NCI-H82 (cell line): ENCODE measurements around the gene MKRN3.

Experiments
- DNase-seq: peaks from one replicate; lab custom pipeline; 2025; lab: John Stamatoyannopoulos, UW

MKRN3 gene

DNA sequence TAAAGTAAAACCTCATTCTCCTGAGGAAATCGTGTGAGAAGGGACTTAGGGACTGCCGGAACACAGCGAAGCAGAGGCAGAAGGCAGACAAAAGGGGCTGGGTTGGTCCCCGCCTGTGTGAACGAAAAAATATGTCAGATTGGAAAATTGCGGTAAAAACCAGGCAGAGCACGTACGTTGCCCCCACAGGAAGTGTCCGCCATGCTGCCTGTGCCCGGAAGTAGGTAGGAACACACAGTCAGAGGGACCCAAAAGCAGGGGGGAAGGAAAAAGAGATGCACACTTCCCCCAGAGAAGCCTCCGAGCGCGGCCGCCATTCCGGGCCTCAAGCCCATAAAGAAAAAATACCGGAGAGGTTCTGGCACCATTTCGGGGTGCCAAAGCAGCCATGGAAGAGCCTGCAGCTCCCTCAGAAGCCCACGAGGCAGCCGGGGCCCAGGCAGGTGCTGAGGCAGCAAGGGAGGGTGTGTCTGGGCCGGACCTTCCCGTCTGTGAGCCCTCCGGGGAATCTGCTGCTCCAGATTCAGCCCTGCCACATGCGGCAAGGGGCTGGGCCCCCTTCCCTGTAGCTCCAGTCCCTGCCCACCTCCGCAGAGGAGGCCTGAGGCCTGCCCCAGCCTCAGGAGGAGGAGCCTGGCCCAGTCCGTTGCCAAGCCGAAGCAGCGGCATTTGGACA is at the start of gene MKRN3:
Gene MKRN3, plus strand, starts transcription at position 280 of the 676 bp plus-strand sequence. Its CDS starts 109 bp downstream, at position 389.
- peak; percentile 94 for DNase-seq

DNA sequence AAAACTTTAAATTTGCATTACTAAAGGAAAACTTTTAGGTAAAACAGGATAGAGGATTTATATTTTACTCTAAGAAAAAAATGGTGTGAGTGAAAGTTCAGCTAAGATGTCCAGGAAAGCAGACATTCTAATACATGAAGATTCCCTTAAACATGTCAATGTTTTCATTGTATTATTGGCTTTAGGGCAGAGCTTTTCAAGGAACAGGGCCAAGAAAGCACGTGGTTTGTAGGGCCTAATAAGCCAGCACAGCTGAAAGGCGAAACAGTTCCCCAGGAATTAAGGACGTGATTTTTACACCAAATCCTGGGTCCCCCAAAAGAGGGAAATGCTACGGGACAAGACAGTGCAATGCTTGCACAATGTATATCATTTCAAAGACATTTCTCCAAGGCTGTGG is 48.6 kb upstream of the MKRN3 start:
- no peak for DNase-seq

DNA sequence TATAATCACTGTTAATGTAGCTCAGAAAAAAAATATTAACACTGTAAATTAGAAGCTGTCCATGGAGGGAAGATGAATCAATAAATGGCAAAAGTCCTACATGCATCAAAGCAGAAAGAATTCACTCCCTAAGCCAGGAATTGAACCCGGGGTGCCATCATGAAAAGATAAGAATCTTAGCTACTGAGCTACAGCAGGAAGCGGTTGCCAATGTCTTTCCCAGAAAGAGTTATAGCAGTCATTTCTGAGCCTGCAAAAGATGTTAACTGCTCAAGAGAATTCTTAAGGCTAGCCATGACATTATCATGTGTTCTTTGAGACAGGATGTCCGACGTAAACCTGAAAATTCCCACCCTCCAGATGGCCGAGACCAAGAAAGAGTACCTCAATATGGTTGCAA is 47.4 kb upstream of the MKRN3 start:
- no peak for DNase-seq

DNA sequence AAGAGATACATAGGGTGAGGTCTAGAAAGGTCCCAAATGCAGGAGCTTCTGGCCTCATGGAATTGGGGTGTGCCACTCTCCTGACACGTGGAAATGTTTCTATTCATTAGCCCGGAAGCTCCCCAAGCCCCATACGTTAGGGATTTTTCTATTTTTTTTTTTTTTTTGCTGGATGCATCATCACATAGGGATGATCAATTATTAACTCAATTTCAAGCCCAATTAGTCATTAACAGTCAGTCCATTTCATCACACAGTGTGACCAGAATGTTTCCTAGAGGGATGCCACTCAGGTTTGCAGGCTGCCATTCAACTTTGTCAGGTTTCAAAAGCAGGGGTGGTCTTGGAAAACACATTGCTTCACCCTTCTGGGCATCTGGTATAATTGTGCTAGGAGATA is 40.7 kb upstream of the MKRN3 start:
- no peak for DNase-seq

- DNase-seq = peak; percentile 13
Observed at GRCh38 chr15:23529891-23530290, 35.6 kb upstream of the MKRN3 start.

DNA sequence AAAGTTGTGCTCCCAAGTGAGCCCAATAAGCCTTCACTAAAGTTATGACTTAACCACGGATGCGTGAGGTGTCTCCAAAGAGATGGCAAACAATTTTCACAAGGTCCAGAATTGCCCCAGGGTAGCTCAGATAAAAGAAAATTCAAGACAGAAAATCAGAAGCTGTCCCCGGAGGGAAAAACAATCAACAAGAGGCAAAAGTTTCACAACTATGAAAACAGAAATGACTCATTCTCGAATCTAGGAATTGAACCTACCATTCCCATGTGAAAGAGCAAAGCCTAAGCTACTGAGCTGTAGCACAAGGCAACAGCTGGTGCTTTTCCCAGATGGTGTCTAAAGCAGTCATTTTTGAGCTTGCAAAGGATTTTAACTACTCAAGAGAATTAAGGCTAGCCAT is 33.5 kb upstream of the MKRN3 start:
- peak; percentile 94 for DNase-seq

DNA sequence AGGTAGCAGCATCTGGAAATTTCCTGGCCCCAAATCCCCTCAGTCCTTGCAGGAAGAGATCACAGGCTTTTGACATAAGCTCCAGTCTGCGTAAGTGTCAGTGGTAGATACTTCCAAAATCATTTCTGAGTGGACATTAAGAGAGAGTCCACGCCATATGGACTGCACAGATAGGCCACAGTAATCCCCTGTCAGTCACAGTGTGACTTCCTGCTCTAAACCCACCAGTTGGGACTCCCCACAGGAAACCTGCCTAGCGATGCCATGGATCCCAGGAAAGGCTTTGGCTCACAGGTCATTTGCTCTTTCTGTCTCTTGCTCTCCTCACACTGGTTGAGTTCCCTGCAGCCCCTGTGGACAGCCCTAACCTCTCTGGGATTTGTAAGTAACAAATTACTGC is 28.8 kb upstream of the MKRN3 start:
- peak; percentile 75 for DNase-seq

DNA sequence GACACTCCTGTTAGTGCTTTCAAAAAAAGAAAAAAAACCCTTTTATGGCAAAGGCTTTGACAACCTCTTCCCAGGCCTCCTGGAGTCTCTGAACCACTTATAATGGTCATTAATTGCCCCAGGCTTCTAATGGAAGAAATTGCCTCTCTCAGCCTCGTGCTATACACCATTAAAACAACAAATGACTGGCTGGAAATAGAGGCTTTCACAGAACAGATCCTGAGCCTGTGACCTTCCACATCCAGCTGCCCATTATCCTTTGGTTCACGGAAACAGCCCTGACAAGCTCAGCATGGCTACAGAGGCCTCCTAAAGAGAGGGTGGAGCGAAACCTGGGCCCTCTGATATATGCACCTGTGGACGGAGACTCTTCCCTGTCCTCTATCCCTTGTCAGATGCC is 26.8 kb upstream of the MKRN3 start:
- no peak for DNase-seq

DNA sequence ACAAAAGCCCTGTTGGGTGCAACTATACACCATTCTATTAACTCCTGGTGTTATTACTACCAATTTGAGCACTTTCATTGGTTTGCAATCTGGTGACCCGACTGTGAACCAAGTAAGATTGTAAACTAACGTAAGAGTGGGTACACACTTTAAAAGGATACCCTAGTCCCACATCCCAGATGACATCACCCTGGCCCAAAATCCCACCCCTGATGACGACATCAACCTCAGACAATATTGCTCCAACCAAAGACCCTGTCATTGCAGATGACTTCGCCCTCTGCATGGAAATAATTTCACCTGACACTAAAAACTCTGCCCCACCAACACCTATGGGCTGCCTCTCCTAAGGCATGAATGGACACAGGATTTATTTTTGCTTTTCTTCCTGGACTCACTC is 25.6 kb upstream of the MKRN3 start:
- no peak for DNase-seq

- no peak for DNase-seq
Observed at GRCh38 chr15:23546158-23546557, 19.3 kb upstream of the MKRN3 start.

DNA sequence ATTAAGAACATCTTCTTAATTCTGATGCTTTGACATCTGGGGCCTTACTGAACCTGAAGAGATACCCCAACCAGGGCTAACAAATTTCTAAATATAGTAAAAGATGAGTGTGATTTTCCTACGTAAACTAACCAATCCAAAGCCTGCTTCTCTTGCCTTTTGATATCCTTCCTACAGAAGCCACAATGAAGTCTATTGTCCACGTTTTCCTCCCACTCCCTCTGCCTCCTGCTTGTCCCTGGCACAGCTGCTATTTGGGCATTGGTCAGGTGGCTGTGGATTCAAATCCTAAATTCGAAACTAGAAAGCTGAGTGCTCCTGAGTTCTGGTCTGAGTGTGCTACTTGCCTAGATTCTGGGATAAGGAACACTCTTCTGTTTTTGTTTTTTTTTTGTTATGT is 17.4 kb upstream of the MKRN3 start:
- no peak for DNase-seq

DNA sequence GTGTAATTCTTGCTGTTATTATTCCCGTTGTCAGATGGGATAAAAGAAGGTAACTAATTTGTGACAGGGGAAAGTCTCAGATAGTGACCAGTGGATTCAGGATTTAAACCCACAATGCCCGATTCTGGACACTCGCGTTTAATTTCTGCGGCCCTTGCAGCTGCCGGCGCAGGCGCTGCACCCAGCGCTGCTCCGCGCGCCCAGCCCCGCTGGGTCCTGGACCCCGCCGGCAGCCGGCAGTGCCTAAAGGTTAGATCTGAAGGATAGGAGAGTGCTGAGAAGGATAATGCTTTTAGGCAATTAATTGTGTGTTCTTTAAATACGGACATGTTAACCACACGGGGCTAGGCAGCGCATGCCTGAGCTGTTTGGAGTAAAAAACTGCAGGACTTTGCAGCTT is 3.6 kb upstream of the MKRN3 start:
- peak; percentile 61 for DNase-seq

DNA sequence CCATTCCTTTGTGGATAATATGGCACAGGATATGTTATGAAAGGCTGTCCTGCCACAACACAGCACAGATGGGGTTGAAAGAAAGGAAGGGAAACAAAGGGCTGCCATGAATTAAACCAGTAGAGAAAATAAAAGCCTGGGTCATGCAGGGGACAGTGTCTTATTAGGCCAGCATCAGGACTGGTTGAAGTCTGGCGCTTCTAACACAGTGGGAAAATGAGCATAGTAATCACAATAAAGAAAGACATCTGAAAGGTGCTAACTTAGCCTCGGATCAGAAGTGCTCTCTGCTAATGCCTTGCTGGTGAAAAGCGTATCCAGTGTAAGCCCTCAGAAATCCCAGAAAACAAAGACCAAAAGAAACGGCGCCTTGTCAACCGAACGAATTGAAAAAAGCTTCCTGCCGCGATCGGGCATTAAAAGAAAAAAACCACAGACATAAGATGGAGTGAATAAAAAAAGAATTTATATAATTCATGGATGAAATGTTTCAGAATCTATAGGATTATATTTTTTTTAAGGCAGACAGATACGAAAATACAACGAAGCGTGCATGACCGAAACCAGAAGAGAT is 566 bp upstream of the MKRN3 start:
- DNase-seq = peak; percentile 77

- peak; percentile 95 for DNase-seq
Observed at GRCh38 chr15:23566071-23566554, 639 bp downstream of the MKRN3 start.

- DNase-seq = no peak
Observed at GRCh38 chr15:23566651-23567050, 1.2 kb downstream of the MKRN3 start.

DNA sequence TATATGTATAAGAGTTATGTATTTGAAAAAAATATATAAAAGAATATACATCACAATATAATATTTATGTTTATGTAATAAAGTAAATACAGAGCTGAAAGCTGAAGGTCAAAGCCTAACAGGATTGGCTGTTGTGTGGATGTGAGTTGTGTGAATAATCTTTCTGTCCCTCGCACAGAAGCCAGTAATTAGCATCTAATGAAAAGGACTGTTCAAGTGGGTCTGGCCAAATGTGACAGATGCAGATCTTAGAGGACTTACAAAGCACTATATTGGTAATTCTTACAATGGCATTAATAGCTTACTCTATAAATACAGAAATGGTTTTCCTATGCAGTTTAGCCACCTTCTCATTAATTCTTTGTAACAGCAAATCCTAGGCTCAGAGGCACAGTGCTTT is 2.4 kb downstream of the MKRN3 start:
- DNase-seq = peak; percentile 21

GRCh38 chr15:23569151-23569925 is 3.9 kb downstream of the MKRN3 start:
- peak; percentile 14 for DNase-seq

DNA sequence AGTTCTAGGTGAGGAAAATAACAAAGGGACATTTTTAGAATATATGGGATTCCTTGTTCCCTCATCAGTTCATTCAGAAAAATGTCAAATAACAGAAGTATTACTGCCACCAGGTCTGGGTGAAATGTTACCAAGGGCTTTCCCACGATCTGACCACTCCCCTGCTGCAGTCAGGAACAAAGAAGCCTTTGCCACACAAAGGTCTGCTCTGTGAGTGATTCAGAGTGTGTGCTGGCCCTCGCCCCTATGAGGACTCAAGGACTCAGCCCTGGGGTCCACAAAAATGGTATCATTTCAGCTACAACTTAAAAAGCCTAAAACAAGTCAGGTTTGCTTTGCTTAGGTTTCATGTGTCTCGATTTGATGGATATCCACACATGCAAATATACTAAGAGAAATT is 5.0 kb downstream of the MKRN3 start:
- no peak for DNase-seq

DNA sequence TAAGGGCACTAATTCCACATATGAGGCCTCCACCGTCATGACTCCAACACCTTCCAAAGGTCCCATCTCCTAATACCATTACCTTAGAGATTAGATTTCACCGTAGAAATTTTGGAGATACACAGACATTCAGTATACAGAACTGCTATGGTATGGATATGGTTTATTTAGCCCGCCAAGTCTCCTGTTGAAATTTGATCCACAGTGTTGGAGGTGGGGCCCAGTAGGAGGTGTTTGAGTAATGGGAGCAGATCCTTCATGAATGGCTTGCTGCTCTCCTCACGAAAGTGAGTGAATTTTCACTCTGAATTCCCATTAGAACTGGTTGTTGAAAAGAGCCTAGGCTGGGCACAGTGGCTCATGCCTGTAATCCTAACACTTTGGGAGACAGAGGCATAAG is 7.4 kb downstream of the MKRN3 start:
- DNase-seq = no peak

GRCh38 chr15:23574742-23575141 is 9.3 kb downstream of the MKRN3 start:
- DNase-seq = peak; percentile 34

DNA sequence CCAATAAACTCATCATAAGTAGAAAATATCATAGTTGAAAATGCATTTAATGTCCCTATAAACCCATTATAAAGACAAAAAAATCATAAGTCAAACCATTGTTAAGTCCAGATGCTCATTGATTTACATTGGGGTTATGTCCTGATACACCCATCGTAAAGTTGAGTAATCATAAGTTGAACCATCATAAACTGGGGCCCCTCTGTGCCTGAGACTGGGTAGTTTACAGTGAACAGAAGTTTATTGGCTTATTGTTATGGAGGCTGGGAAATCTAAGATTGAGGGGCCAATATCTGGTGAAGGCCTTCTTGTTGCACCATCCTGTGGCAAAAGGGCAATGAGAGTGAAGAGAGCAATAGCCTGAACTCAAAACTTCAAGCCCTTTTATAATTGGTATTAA is 10.6 kb downstream of the MKRN3 start:
- no peak for DNase-seq

- DNase-seq = no peak
Observed at GRCh38 chr15:23578521-23579150, 13.2 kb downstream of the MKRN3 start.

GRCh38 chr15:23588268-23588667 is 22.8 kb downstream of the MKRN3 start:
- DNase-seq = no peak
